Measurements from ENCODE around the gene PERP.
"Not testable (repeated sequence)": the region's sequence is repeated elsewhere in the genome, so short reads cannot be mapped to it uniquely, and the experiment has no call there.

GRCh38 chr6:138079556-138079955, 27.7 kb downstream of the PERP start:
- TF ChIP-seq CTCF (IDR thresholded peaks at IDR 0.05); ZFX (IDR thresholded peaks at IDR 0.05; ENCODE audit: borderline replicate concordance): not testable (repeated sequence)
